ENCODE data around the gene SLITRK1. TPM values are rescaled to one million over a fixed set of nuclear protein-coding genes. Genes with fewer than 3 reads are reported as not detected.

SLITRK1 gene
- total and polyA plus RNA-seq, 8 donors: 0.05 to 0.73 TPM; not detected in 6

DNA sequence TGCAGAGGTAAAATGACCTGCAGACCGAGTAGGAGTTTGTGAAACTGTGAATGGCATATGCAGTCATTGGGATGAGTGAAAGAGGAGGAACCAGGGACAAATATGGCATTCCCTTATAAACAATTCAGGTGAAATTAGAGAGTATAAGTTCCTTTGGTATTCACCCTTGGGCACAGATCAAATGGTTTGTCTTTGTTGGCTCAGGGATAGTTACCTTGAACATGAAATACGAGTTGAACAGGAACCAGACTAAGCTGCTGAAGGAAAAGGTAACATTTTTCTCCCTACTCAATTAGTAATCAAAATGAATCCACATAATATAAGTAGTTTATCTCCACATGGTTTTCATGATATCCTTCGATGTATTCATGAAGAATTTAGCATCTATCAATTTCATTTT lies 50.5 kb downstream of the SLITRK1 start:
- TF ChIP-seq EP300 (IDR thresholded peaks at IDR 0.05) (no peak), POLR2A (IDR thresholded peaks at IDR 0.05) (no peak), POLR2AphosphoS5 (IDR thresholded peaks at IDR 0.05) (no peak)
- TF ChIP-seq, protein P1, sequence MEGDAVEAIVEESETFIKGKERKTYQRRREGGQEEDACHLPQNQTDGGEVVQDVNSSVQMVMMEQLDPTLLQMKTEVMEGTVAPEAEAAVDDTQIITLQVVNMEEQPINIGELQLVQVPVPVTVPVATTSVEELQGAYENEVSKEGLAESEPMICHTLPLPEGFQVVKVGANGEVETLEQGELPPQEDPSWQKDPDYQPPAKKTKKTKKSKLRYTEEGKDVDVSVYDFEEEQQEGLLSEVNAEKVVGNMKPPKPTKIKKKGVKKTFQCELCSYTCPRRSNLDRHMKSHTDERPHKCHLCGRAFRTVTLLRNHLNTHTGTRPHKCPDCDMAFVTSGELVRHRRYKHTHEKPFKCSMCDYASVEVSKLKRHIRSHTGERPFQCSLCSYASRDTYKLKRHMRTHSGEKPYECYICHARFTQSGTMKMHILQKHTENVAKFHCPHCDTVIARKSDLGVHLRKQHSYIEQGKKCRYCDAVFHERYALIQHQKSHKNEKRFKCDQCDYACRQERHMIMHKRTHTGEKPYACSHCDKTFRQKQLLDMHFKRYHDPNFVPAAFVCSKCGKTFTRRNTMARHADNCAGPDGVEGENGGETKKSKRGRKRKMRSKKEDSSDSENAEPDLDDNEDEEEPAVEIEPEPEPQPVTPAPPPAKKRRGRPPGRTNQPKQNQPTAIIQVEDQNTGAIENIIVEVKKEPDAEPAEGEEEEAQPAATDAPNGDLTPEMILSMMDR (IDR thresholded peaks at IDR 0.05): no peak
- Histone ChIP-seq H3K27ac (no peak overlapping the region), H3K27me3 (no peaks in the 10 kb centered on the region), H3K36me3 (no peaks in the 10 kb centered on the region), H3K4me1 (no peaks in the 10 kb centered on the region), H3K4me3 (no peak overlapping the region), H3K9me3 (no peaks in the 10 kb centered on the region)
- intact Hi-C loops (cut with DNase I; ENCODE audit: low total_unique reads): no loop called here
- no peak for DNase-seq
- 59 to 72% (median 63%) methylated on average over 3 of the region's 3 CpGs for WGBS, 5 donors

- no peaks in the 10 kb centered on the region for H3K27me3 ChIP-seq
- peak in 1 of 2 donors; percentile 21 for DNase-seq
- TF ChIP-seq, protein P1 (IDR thresholded peaks at IDR 0.05): no peak
- TF ChIP-seq POLR2AphosphoS5 (IDR thresholded peaks at IDR 0.05): no peak
- TF ChIP-seq EP300 (IDR thresholded peaks at IDR 0.05): no peak
- no peak for TF ChIP-seq POLR2A (IDR thresholded peaks at IDR 0.05)
- H3K27ac ChIP-seq: no peak overlapping the region
- 48 to 72% (median 54%) methylated on average over 2 of the region's 2 CpGs for WGBS, 5 donors
- no peaks in the 10 kb centered on the region for H3K4me1 ChIP-seq
- H3K4me3 ChIP-seq: no peak overlapping the region
- no peaks in the 10 kb centered on the region for H3K36me3 ChIP-seq
- intact Hi-C loops (cut with DNase I; ENCODE audit: low total_unique reads): no loop called here
- H3K9me3 ChIP-seq: no peaks in the 10 kb centered on the region
Observed at GRCh38 chr13:83829810-83830209, 52.5 kb downstream of the SLITRK1 start.

- H3K4me1 ChIP-seq: no peaks in the 10 kb centered on the region
- intact Hi-C loops (cut with DNase I; ENCODE audit: low total_unique reads): no loop called here
- no peaks in the 10 kb centered on the region for H3K36me3 ChIP-seq
- H3K9me3 ChIP-seq: peaks cover 0 to 10% (median 0%) of the 10 kb centered on the region in 4 donors
- H3K27ac ChIP-seq: no peak overlapping the region
- no peak overlapping the region for H3K4me3 ChIP-seq
- DNase-seq: peak in 1 of 2 donors; percentile 2
- H3K27me3 ChIP-seq: no peaks in the 10 kb centered on the region
- TF ChIP-seq POLR2A (IDR thresholded peaks at IDR 0.05): no peak
- TF ChIP-seq, protein P1 (IDR thresholded peaks at IDR 0.05): no peak
- TF ChIP-seq POLR2AphosphoS5 (IDR thresholded peaks at IDR 0.05): no peak
- TF ChIP-seq EP300 (IDR thresholded peaks at IDR 0.05): no peak
Observed at GRCh38 chr13:83827338-83827737, 54.9 kb downstream of the SLITRK1 start.
